OCI-LY1 (cell line): Measurements from ENCODE around the gene ASH1L.

ENCODE experiments used
- EZH2 ChIP-seq: fragments of 200-600 bp; sonication (generic), shearing (Covaris generic); IDR thresholded peaks from 2 replicates; pipeline ENCODE4 v1.8.0; 2017; ENCODE audit warnings: borderline replicate concordance, mixed run types, mild to moderate bottlenecking, antibody characterized with exemption, low read length, moderate library complexity, mixed read lengths
- TF ChIP-seq, protein P1 (sequence below): fragments of 200-600 bp; sonication (generic), shearing (Covaris generic); IDR thresholded peaks from 2 replicates; pipeline ENCODE4 v1.5.1; 2017; ENCODE audit warnings: mild to moderate bottlenecking, antibody characterized with exemption, low read length, moderate library complexity, mixed read lengths

GRCh38 chr1:155458111-155458510 lies 104.5 kb downstream of the ASH1L start:
- TF ChIP-seq, protein P1, sequence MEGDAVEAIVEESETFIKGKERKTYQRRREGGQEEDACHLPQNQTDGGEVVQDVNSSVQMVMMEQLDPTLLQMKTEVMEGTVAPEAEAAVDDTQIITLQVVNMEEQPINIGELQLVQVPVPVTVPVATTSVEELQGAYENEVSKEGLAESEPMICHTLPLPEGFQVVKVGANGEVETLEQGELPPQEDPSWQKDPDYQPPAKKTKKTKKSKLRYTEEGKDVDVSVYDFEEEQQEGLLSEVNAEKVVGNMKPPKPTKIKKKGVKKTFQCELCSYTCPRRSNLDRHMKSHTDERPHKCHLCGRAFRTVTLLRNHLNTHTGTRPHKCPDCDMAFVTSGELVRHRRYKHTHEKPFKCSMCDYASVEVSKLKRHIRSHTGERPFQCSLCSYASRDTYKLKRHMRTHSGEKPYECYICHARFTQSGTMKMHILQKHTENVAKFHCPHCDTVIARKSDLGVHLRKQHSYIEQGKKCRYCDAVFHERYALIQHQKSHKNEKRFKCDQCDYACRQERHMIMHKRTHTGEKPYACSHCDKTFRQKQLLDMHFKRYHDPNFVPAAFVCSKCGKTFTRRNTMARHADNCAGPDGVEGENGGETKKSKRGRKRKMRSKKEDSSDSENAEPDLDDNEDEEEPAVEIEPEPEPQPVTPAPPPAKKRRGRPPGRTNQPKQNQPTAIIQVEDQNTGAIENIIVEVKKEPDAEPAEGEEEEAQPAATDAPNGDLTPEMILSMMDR: no peak
- no peak for TF ChIP-seq EZH2
